Panc1 (cell line): ENCODE measurements around the gene DQX1. TPM values are rescaled to one million over a fixed set of nuclear protein-coding genes. Genes with fewer than 3 reads are reported as not detected.

Experiments
- ATAC-seq: fragments of 200-7000 bp; cut with Tn5 transposase; 2 replicates; pipeline ENCODE4 v1.9.1; 2020; ENCODE audit warnings: mild to moderate bottlenecking, moderate library complexity
- BruUV-seq: library from RNA; stranded (reverse); fragments of 400-500 nt; replicated peaks from 2 replicates; lab custom pipeline; 2021; lab: Mats Ljungman, UMichigan
- CTCF ChIA-PET: fragments of 300-600 bp; sonication (Branson Sonifier 250); formaldehyde crosslinking; loops from one replicate; lab custom pipeline; 2022; ENCODE audit warnings: antibody characterized with exemption; lab: Charles Lee
- POLR2A ChIA-PET: fragments of 300-600 bp; sonication (Branson Sonifier 250); formaldehyde crosslinking; loops from one replicate; lab custom pipeline; 2022; ENCODE audit warnings: antibody characterized with exemption; lab: Charles Lee
- DNase-seq: peaks from one replicate; pipeline ENCODE4 v3.0.0-alpha.2; 2010; ENCODE audit warnings: low read depth, low spot score
- H3K27ac ChIP-seq: 2 replicates; pipeline ENCODE4 v1.5.1; 2011; ENCODE audit warnings: mild to moderate bottlenecking, low read length, inconsistent platforms
- H3K27me3 ChIP-seq: fragments of 200-500 bp; sonication (Bioruptor generic); 2 replicates; pipeline ENCODE4 v1.6.0; 2014; ENCODE audit warnings: low read length, inconsistent platforms; ENCODE audit not compliant: control insufficient read depth, insufficient read depth
- H3K36me3 ChIP-seq: fragments of 200-500 bp; sonication (Bioruptor generic); 2 replicates; pipeline ENCODE4 v1.5.1; 2014; ENCODE audit warnings: inconsistent platforms, mild to moderate bottlenecking, low read length, moderate library complexity; ENCODE audit not compliant: control insufficient read depth, insufficient read depth
- H3K4me1 ChIP-seq: 2 replicates; pipeline ENCODE4 v1.5.1; 2011; ENCODE audit warnings: inconsistent platforms, mild to moderate bottlenecking, low read length, moderate library complexity; ENCODE audit not compliant: control insufficient read depth, insufficient read depth
- H3K4me3 ChIP-seq, 2 experiments: 2 replicates each; pipeline ENCODE4 v1.5.1; 2011 to 2012; ENCODE audit warnings: low read depth in 2 of 2, low read length in 2 of 2, mild to moderate bottlenecking in 2 of 2, inconsistent platforms in 1 of 2, moderate library complexity in 1 of 2
- H3K9me3 ChIP-seq: fragments of 200-500 bp; sonication (Bioruptor generic); 2 replicates; pipeline ENCODE4 v1.5.1; 2014; ENCODE audit warnings: low read depth, mild to moderate bottlenecking, inconsistent platforms, low read length, moderate library complexity; ENCODE audit not compliant: control insufficient read depth, insufficient read depth
- CTCF ChIP-seq: fragments of 450-650 bp; IDR thresholded peaks from 2 replicates; pipeline ENCODE4 v1.5.1; 2017; ENCODE audit warnings: mild to moderate bottlenecking
- POLR2AphosphoS5 ChIP-seq: IDR thresholded peaks from 2 replicates; pipeline ENCODE4 v1.6.1; 2012; ENCODE audit warnings: mild to moderate bottlenecking, low read depth, low read length, moderate library complexity
- REST ChIP-seq, 2 experiments: IDR thresholded peaks; 2 replicates each; pipeline ENCODE4 v1.6.1; 2011 to 2012; ENCODE audit warnings: low read depth in 2 of 2, control low read depth in 1 of 2, low read length in 1 of 2, mild to moderate bottlenecking in 1 of 2, moderate library complexity in 1 of 2; ENCODE audit not compliant: insufficient read depth in 1 of 2
- SIN3A ChIP-seq: IDR thresholded peaks from 2 replicates; pipeline ENCODE4 v1.6.1; 2012; ENCODE audit warnings: low read depth, mild to moderate bottlenecking, low read length, moderate library complexity, borderline replicate concordance; ENCODE audit not compliant: insufficient read depth
- TCF7L2 ChIP-seq: IDR thresholded peaks from 2 replicates; pipeline ENCODE4 v1.6.1; 2011; ENCODE audit warnings: mild to moderate bottlenecking, low read depth, low read length, inconsistent platforms
- in situ Hi-C: cut with HindIII; loops from 2 replicates; pipeline ENCODE4 v1.10.0; 2016; ENCODE audit warnings: low sequenced_read_pairs, low pct_unique_long_range_greater_than_20kb
- intact Hi-C: fragments of 100-400 bp; cut with micrococcal nuclease; formaldehyde crosslinking; loops from one replicate; pipeline ENCODE4 v1.10.0; 2022; ENCODE audit not compliant: unreplicated experiment
- total RNA-seq: library from RNA; stranded (reverse); gene quantifications from one replicate; pipeline ENCODE4 v1.2.1, GENCODE V29; 2021; ENCODE audit not compliant: unreplicated experiment

Gene DQX1
- total RNA-seq, 1 experiment from 2014 or later: 0.41 TPM

- ChIA-PET POLR2A (no interaction called here), CTCF (no interaction called here)
- BruUV-seq: no TSS peak
- no peak for DNase-seq
- Histone ChIP-seq H3K4me3 (no peak overlapping the region), H3K36me3 (no peaks in the 10 kb centered on the region), H3K27ac (no peak overlapping the region), H3K27me3 (no peaks in the 10 kb centered on the region), H3K4me1 (peaks cover 34% of the 10 kb centered on the region), H3K9me3 (no peaks in the 10 kb centered on the region)
- no peak for ATAC-seq
- in situ Hi-C loops: no loop called here
- intact Hi-C loops: no loop called here
- no peak for TF ChIP-seq CTCF
- TF ChIP-seq TCF7L2: no peak
- no peak for TF ChIP-seq REST (IDR thresholded peaks at IDR 0.05; ENCODE audit: insufficient read depth in 1 of 2, low read depth in 2 of 2, low read length in 1 of 2)
- TF ChIP-seq SIN3A: no peak
- no peak for TF ChIP-seq POLR2AphosphoS5
These were observed 28.1 kb downstream of the DQX1 start for GRCh38 chr2:74497777-74498499.

- ChIA-PET POLR2A (no interaction called here), CTCF (no interaction called here)
- intact Hi-C loops: no loop called here
- Histone ChIP-seq H3K4me3 (no peak overlapping the region), H3K4me1 (peaks cover 32% of the 10 kb centered on the region), H3K27me3 (no peaks in the 10 kb centered on the region), H3K27ac (no peak overlapping the region), H3K9me3 (no peaks in the 10 kb centered on the region), H3K36me3 (no peaks in the 10 kb centered on the region)
- no peak for ATAC-seq
- no peak for TF ChIP-seq REST (IDR thresholded peaks at IDR 0.05; ENCODE audit: insufficient read depth in 1 of 2, low read depth in 2 of 2, low read length in 1 of 2)
- TF ChIP-seq SIN3A: no peak
- TF ChIP-seq POLR2AphosphoS5: 0 out of 2 replicates have a peak, but pooled peaks have one; percentile 34
- no TSS peak for BruUV-seq
- in situ Hi-C loops: no loop called here
- no peak for DNase-seq
These were observed 28.8 kb downstream of the DQX1 start for GRCh38 chr2:74496997-74497776.
